HS-27A (cell line): ENCODE measurements around the gene PHF23.

Experiments used
- DNase-seq: peaks from one replicate; pipeline ENCODE4 v3.0.0-alpha.2; 2012; ENCODE audit warnings: low read depth, missing footprints

The PHF23 gene

GRCh38 chr17:7239091-7240027, at the start of gene PHF23:
Gene PHF23 (minus strand): TSS chr17:7239457. CDS start chr17:7239279, 178 bp downstream.
- DNase-seq, result peak; percentile 90

- DNase-seq, result no peak
Measured at GRCh38 chr17:7285679-7286078, 46.4 kb upstream of the PHF23 start.

GRCh38 chr17:7284911-7285310, 45.7 kb upstream of the PHF23 start:
- DNase-seq, result no peak

- DNase-seq, result no peak
Measured at GRCh38 chr17:7283471-7284216, 44.4 kb upstream of the PHF23 start.

- no peak for DNase-seq
Measured at GRCh38 chr17:7282752-7283321, 43.6 kb upstream of the PHF23 start.

GRCh38 chr17:7281953-7282751, 42.9 kb upstream of the PHF23 start:
- no peak for DNase-seq

GRCh38 chr17:7281074-7281952, 42.1 kb upstream of the PHF23 start, which contains the start of gene SLC2A4:
Gene SLC2A4 (plus strand): TSS chr17:7281718. CDS start chr17:7281935, 217 bp downstream.
- DNase-seq, result peak; percentile 66

- DNase-seq, result peak; percentile 26
Measured at GRCh38 chr17:7280519-7281073, 41.3 kb upstream of the PHF23 start.

GRCh38 chr17:7279448-7279847, 40.2 kb upstream of the PHF23 start:
- DNase-seq, result no peak

- DNase-seq, result no peak
Measured at GRCh38 chr17:7266784-7267183, 27.5 kb upstream of the PHF23 start.

GRCh38 chr17:7263801-7264078, 24.5 kb upstream of the PHF23 start:
- no peak for DNase-seq

GRCh38 chr17:7262935-7263800, 23.9 kb upstream of the PHF23 start:
- no peak for DNase-seq

GRCh38 chr17:7262192-7262934, 23.1 kb upstream of the PHF23 start, which contains the start of gene CLDN7:
Gene CLDN7 (minus strand): TSS chr17:7262478. CDS start chr17:7262043, 435 bp downstream.
- DNase-seq, result no peak

- DNase-seq, result no peak
Measured at GRCh38 chr17:7261379-7262191, 22.3 kb upstream of the PHF23 start.

GRCh38 chr17:7260651-7261378, 21.6 kb upstream of the PHF23 start:
- no peak for DNase-seq

- no peak for DNase-seq
Measured at GRCh38 chr17:7260151-7260550, 20.9 kb upstream of the PHF23 start.

GRCh38 chr17:7259555-7259889, 20.3 kb upstream of the PHF23 start:
- DNase-seq, result no peak
